PC-3 (cell line): ENCODE results near the gene GALNTL6.

Source experiments
- EZH2 ChIP-seq: fragments of 300-600 bp; sonication (generic); IDR thresholded peaks from one replicate; pipeline ENCODE4 v1.6.1; 2017; ENCODE audit warnings: antibody characterized with exemption, mild to moderate bottlenecking, low read length; ENCODE audit not compliant: unreplicated experiment
- EZH2phosphoT487 ChIP-seq: fragments of 300-600 bp; sonication (generic); IDR thresholded peaks from 2 replicates; pipeline ENCODE4 v1.6.1; 2018; ENCODE audit warnings: mild to moderate bottlenecking, antibody characterized with exemption, low read length, borderline replicate concordance
- TF ChIP-seq, protein P1 (sequence below): fragments of 300-600 bp; sonication (generic); conservative IDR thresholded peaks from 2 replicates; pipeline ENCODE4 v1.5.1; 2017; ENCODE audit warnings: antibody characterized with exemption, low read depth, mild to moderate bottlenecking, low read length

DNA sequence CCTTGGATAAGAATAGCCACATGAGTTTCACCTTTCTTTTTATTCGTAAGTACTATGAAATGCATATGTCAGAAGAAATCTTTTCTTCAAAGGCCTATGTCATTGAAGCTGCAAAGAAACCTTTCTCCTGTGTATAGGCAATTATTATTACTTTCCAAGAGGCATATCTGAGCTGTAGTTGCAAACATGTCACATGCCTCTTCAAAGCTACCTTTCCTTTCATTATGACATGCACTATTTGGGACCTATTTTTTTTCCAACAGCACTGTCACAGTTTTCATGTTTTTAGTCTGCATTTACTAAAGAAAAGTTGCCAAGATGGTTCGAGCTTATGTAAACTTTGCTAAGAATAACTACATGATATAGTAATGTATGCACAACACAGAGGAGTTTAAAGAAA is 806.6 kb downstream of the GALNTL6 start:
- TF ChIP-seq EZH2 (no peak), EZH2phosphoT487 (no peak)
- TF ChIP-seq, protein P1, sequence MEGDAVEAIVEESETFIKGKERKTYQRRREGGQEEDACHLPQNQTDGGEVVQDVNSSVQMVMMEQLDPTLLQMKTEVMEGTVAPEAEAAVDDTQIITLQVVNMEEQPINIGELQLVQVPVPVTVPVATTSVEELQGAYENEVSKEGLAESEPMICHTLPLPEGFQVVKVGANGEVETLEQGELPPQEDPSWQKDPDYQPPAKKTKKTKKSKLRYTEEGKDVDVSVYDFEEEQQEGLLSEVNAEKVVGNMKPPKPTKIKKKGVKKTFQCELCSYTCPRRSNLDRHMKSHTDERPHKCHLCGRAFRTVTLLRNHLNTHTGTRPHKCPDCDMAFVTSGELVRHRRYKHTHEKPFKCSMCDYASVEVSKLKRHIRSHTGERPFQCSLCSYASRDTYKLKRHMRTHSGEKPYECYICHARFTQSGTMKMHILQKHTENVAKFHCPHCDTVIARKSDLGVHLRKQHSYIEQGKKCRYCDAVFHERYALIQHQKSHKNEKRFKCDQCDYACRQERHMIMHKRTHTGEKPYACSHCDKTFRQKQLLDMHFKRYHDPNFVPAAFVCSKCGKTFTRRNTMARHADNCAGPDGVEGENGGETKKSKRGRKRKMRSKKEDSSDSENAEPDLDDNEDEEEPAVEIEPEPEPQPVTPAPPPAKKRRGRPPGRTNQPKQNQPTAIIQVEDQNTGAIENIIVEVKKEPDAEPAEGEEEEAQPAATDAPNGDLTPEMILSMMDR: no peak
